Colonic mucosa (tissue), 4 donors: Measurements from ENCODE around the gene PPM1M. TPM values are rescaled to one million over a fixed set of nuclear protein-coding genes. Genes with fewer than 3 reads are reported as not detected.
A peak's percentile ranks its signal among the peaks of the same experiment; 100 is the strongest.

Source experiments
- DNase-seq: peaks from one replicate; pipeline ENCODE4 v3.0.0-alpha.2; 2020
- H3K27ac ChIP-seq: fragments of 200-600 bp; one replicate; pipeline ENCODE4 v1.8.0; 2021
- H3K27me3 ChIP-seq: fragments of 200-600 bp; one replicate; pipeline ENCODE4 v1.8.0; 2021
- H3K36me3 ChIP-seq: fragments of 200-600 bp; one replicate; pipeline ENCODE4 v1.8.0; 2021
- H3K4me1 ChIP-seq: fragments of 200-600 bp; one replicate; pipeline ENCODE4 v1.8.0; 2021; ENCODE audit warnings: mild to moderate bottlenecking
- H3K4me3 ChIP-seq: fragments of 200-600 bp; one replicate; pipeline ENCODE4 v1.8.0; 2021
- H3K9ac ChIP-seq, 2 donors: one replicate each; pipeline ENCODE4 v1.7.0; 2013; ENCODE audit warnings: control low read depth in 2 of 2, low read depth in 2 of 2, low read length in 2 of 2
- H3K9me3 ChIP-seq: fragments of 200-600 bp; one replicate; pipeline ENCODE4 v1.8.0; 2021
- CTCF ChIP-seq: fragments of 200-600 bp; IDR thresholded peaks from one replicate; pipeline ENCODE4 v1.8.0; 2022; ENCODE audit warnings: antibody characterized with exemption, mild to moderate bottlenecking
- intact Hi-C: fragments of 100-400 bp; cut with DNase I; formaldehyde crosslinking; loops from one replicate; pipeline ENCODE4 v1.14.1; 2022
- total RNA-seq, 2 donors: library from RNA; stranded (reverse); fragmentation: NEBNext Ultra II Directional in 1 of 2; extraction: Animal tissue kit (Norgen Biotek cat#: 25700) in 1 of 2; gene quantifications; one replicate each; pipeline ENCODE4 v1.2.1, GENCODE V29; 2021
- donor health status: healthy.
- donor health status: DM: no; HTN: no; CAD: no.
- donor health status: DM: no; HTN: no; CAD: no.

The PPM1M gene
- total RNA-seq, 2 donors from 2014 or later, result 5.4 to 8.1 TPM

- Histone ChIP-seq H3K27me3 (no peaks in the 10 kb centered on the region), H3K4me1 (peaks cover 22% of the 10 kb centered on the region), H3K9ac (peak overlapping the region in 1 of 2 donors; percentile 41), H3K4me3 (no peak overlapping the region), H3K27ac (peak overlapping the region; percentile 85), H3K9me3 (no peaks in the 10 kb centered on the region), H3K36me3 (peaks cover 5% of the 10 kb centered on the region)
- intact Hi-C loops, result loop anchor here (10.0 kb wide), 1 partner anchor 63 kb away; the partner anchor contains the start of gene POC1A
- no peak for TF ChIP-seq CTCF
- no peak for DNase-seq
Observed at GRCh38 chr3:52217409-52217805, 28.2 kb upstream of the PPM1M start.

GRCh38 chr3:52218026-52218425 lies 27.5 kb upstream of the PPM1M start:
- no peaks in the 10 kb centered on the region for H3K36me3 ChIP-seq
- H3K9me3 ChIP-seq, result no peaks in the 10 kb centered on the region
- H3K27me3 ChIP-seq, result no peaks in the 10 kb centered on the region
- no peak for DNase-seq
- peaks cover 22% of the 10 kb centered on the region for H3K4me1 ChIP-seq
- H3K27ac ChIP-seq, result peak overlapping the region; percentile 85
- H3K4me3 ChIP-seq, result no peak overlapping the region
- intact Hi-C loops, result loop anchor here (10.0 kb wide), 1 partner anchor 63 kb away; the partner anchor contains the start of gene POC1A
- peak overlapping the region in 1 of 2 donors; percentile 7 for H3K9ac ChIP-seq
- TF ChIP-seq CTCF, result no peak

- no peak for DNase-seq
- peak overlapping the region in 1 of 2 donors; percentile 9 for H3K9ac ChIP-seq
- no peaks in the 10 kb centered on the region for H3K36me3 ChIP-seq
- no peaks in the 10 kb centered on the region for H3K27me3 ChIP-seq
- peak overlapping the region; percentile 85 for H3K27ac ChIP-seq
- H3K9me3 ChIP-seq, result no peaks in the 10 kb centered on the region
- H3K4me1 ChIP-seq, result peaks cover 22% of the 10 kb centered on the region
- no peak for TF ChIP-seq CTCF
- H3K4me3 ChIP-seq, result no peak overlapping the region
- intact Hi-C loops, result loop anchor here (10.0 kb wide), 1 partner anchor 64 kb away; the partner anchor contains the start of gene POC1A
Observed at GRCh38 chr3:52218454-52218853, 27.1 kb upstream of the PPM1M start.

- H3K4me1 ChIP-seq, result peaks cover 22% of the 10 kb centered on the region
- peak overlapping the region in 1 of 2 donors; percentile 9 for H3K9ac ChIP-seq
- no peak for DNase-seq
- no peak for TF ChIP-seq CTCF
- intact Hi-C loops, result loop anchor here (10.0 kb wide), 1 partner anchor 64 kb away; the partner anchor contains the start of gene POC1A
- H3K4me3 ChIP-seq, result no peak overlapping the region
- no peaks in the 10 kb centered on the region for H3K9me3 ChIP-seq
- no peaks in the 10 kb centered on the region for H3K36me3 ChIP-seq
- no peaks in the 10 kb centered on the region for H3K27me3 ChIP-seq
- no peak overlapping the region for H3K27ac ChIP-seq
Observed at GRCh38 chr3:52218937-52219650, 26.5 kb upstream of the PPM1M start.

- Histone ChIP-seq H3K27ac (no peak overlapping the region), H3K36me3 (no peaks in the 10 kb centered on the region), H3K27me3 (no peaks in the 10 kb centered on the region), H3K4me3 (no peak overlapping the region), H3K9ac (no peak overlapping the region), H3K4me1 (peaks cover 22% of the 10 kb centered on the region), H3K9me3 (no peaks in the 10 kb centered on the region)
- TF ChIP-seq CTCF, result peak; percentile 93
- intact Hi-C loops, result no loop called here
- DNase-seq, result peak; percentile 88
Observed at GRCh38 chr3:52220380-52221026, 25.1 kb upstream of the PPM1M start.
